Measurements from ENCODE around the gene ZFYVE26. TPM values are rescaled to one million over a fixed set of nuclear protein-coding genes. Genes with fewer than 3 reads are reported as not detected.

ZFYVE26 gene
- total RNA-seq, 1 donor from 2014 or later: 18.3 TPM

GRCh38 chr14:67815573-67816225 lies 691 bp downstream of the ZFYVE26 start:
- Mint-ChIP-seq H3K27ac (no peak overlapping the region), H3K4me1 (peaks cover 27% of the 10 kb centered on the region), H3K9me3 (peaks cover 3% of the 10 kb centered on the region), H3K4me3 (peak overlapping the region; percentile 90), H3K36me3 (peaks cover 2% of the 10 kb centered on the region), H3K27me3 (ENCODE audit: insufficient read depth, low read depth) (no peaks in the 10 kb centered on the region)
- Histone ChIP-seq H4K20me1 (ENCODE audit: low read depth) (no peaks in the 10 kb centered on the region), H3K4me2 (peak overlapping the region; percentile 94), H3K79me2 (ENCODE audit: low read depth) (peaks cover 37% of the 10 kb centered on the region), H3K9me3 (ENCODE audit: low read depth) (no peaks in the 10 kb centered on the region), H3K4me3 (peak overlapping the region; percentile 67), H3K4me1 (peaks cover 21% of the 10 kb centered on the region), H3F3A (ENCODE audit: low read depth) (peaks cover 12% of the 10 kb centered on the region), H3K9ac (peak overlapping the region; percentile 71), H2AFZ (replicated peaks) (peak overlapping the region; percentile 83), H3K27ac (no peak overlapping the region), H3K27me3 (no peaks in the 10 kb centered on the region), H3K36me3 (peaks cover 7% of the 10 kb centered on the region)
- DNase-seq (ENCODE audit: low spot score): peak; percentile 20
- TF ChIP-seq CTCF (IDR thresholded peaks at IDR 0.05): no peak
- no peak for TF ChIP-seq EZH2phosphoT487 (IDR thresholded peaks at IDR 0.05)
- no peak for TF ChIP-seq EZH2 (IDR thresholded peaks at IDR 0.05)

- DNase-seq (ENCODE audit: low spot score): peak; percentile 14
Measured at GRCh38 chr14:67814821-67815220, 1.6 kb downstream of the ZFYVE26 start.

GRCh38 chr14:67806246-67806645 lies 10.1 kb downstream of the ZFYVE26 start:
- Histone ChIP-seq H4K20me1 (ENCODE audit: low read depth) (no peaks in the 10 kb centered on the region), H3K9me3 (ENCODE audit: low read depth) (no peaks in the 10 kb centered on the region), H3K27ac (no peak overlapping the region), H3K79me2 (ENCODE audit: low read depth) (no peaks in the 10 kb centered on the region), H3F3A (ENCODE audit: low read depth) (no peaks in the 10 kb centered on the region), H3K4me1 (no peaks in the 10 kb centered on the region), H3K9ac (no peak overlapping the region), H3K27me3 (no peaks in the 10 kb centered on the region), H3K36me3 (no peaks in the 10 kb centered on the region), H3K4me2 (no peak overlapping the region), H3K4me3 (no peak overlapping the region), H2AFZ (replicated peaks) (no peak overlapping the region)
- H3K27me3 Mint-ChIP-seq (ENCODE audit: insufficient read depth, low read depth): peaks cover 3% of the 10 kb centered on the region
- TF ChIP-seq EZH2 (IDR thresholded peaks at IDR 0.05): no peak
- TF ChIP-seq CTCF (IDR thresholded peaks at IDR 0.05): no peak
- no peak for TF ChIP-seq EZH2phosphoT487 (IDR thresholded peaks at IDR 0.05)
- DNase-seq (ENCODE audit: low spot score): no peak
- H3K4me3 Mint-ChIP-seq: no peak overlapping the region
- no peaks in the 10 kb centered on the region for H3K9me3 Mint-ChIP-seq
- H3K27ac Mint-ChIP-seq: no peak overlapping the region
- peaks cover 7% of the 10 kb centered on the region for H3K36me3 Mint-ChIP-seq
- H3K4me1 Mint-ChIP-seq: no peaks in the 10 kb centered on the region

More at GRCh38 chr14:67814821-67815220, 1.6 kb downstream of the ZFYVE26 start:
- no peaks in the 10 kb centered on the region for H3K27me3 Mint-ChIP-seq (ENCODE audit: insufficient read depth, low read depth)
- peaks cover 15% of the 10 kb centered on the region for H3K4me1 ChIP-seq
- no peak overlapping the region for H3K9ac ChIP-seq
- H3K27ac ChIP-seq: no peak overlapping the region
- peak overlapping the region; percentile 90 for H3K4me3 Mint-ChIP-seq
- no peaks in the 10 kb centered on the region for H3K27me3 ChIP-seq
- H3K36me3 Mint-ChIP-seq: peaks cover 2% of the 10 kb centered on the region
- peak overlapping the region; percentile 67 for H3K4me3 ChIP-seq
- peaks cover 12% of the 10 kb centered on the region for H3F3A ChIP-seq (ENCODE audit: low read depth)
- H3K36me3 ChIP-seq: peaks cover 7% of the 10 kb centered on the region
- no peaks in the 10 kb centered on the region for H3K9me3 ChIP-seq (ENCODE audit: low read depth)
- peaks cover 3% of the 10 kb centered on the region for H3K9me3 Mint-ChIP-seq
- no peak overlapping the region for H2AFZ ChIP-seq (replicated peaks)
- H3K4me1 Mint-ChIP-seq: peaks cover 21% of the 10 kb centered on the region
- peaks cover 29% of the 10 kb centered on the region for H3K79me2 ChIP-seq (ENCODE audit: low read depth)
- H3K27ac Mint-ChIP-seq: no peak overlapping the region
- H4K20me1 ChIP-seq (ENCODE audit: low read depth): no peaks in the 10 kb centered on the region
- no peak for TF ChIP-seq EZH2 (IDR thresholded peaks at IDR 0.05)
- no peak for TF ChIP-seq EZH2phosphoT487 (IDR thresholded peaks at IDR 0.05)
- TF ChIP-seq CTCF (IDR thresholded peaks at IDR 0.05): no peak
- H3K4me2 ChIP-seq: peak overlapping the region; percentile 94
